ENCODE data around the gene NTNG1.

DNA sequence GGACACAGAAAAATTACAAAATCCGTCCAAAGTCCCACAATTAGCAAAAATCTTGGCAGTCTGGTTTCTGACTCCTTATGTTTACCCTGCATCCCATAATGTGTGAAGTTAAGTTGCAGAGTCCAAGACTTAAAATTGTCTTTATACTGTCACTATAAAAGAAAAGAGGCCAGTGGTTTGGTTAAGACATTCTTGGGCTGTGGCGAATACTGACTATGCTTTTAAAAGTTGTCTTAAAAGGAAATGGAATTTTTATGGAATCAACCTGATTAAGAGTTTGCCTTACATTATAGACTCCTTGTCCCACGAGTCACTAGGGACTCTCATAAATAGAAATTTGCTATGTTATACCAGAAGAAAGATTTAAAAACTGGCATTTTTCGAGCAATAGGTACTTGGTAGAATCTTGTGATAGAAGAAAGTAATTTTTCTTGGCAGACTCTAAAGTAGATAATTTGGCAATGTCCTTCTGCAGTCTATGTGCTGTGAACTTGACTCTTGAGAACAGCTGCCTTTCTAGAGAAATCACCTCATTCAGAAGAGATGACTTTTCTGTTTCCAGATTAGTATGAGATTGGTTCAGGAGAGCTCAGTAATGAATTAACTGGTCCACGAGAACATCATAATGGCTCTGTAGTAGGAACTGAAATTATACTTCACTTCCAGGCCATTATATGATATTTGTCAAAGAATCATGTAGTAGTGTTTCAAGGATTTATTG, 31.8 kb downstream of the NTNG1 start:
- TF ChIP-seq CEBPB (IDR thresholded peaks at IDR 0.05; ENCODE audit: borderline replicate concordance, low read depth, low read length) (no peak), CREM (IDR thresholded peaks at IDR 0.05) (no peak), CREM (CRISPR knock-in tag; IDR thresholded peaks at IDR 0.05) (no peak), ZNF614 (CRISPR knock-in tag; IDR thresholded peaks at IDR 0.05; ENCODE audit: borderline replicate concordance) (no peak), ZNF709 (CRISPR knock-in tag; IDR thresholded peaks at IDR 0.05) (no peak), STAT6 (CRISPR knock-in tag; IDR thresholded peaks at IDR 0.05; ENCODE audit: borderline replicate concordance) (no peak), NBN (conservative IDR thresholded peaks at IDR 0.05) (no peak), HMGXB3 (CRISPR knock-in tag; IDR thresholded peaks at IDR 0.05; ENCODE audit: borderline replicate concordance) (no peak), HCFC1 (IDR thresholded peaks at IDR 0.05; ENCODE audit: low read depth, low read length) (no peak), JUN (CRISPR knock-in tag; IDR thresholded peaks at IDR 0.05) (no peak), IKZF4 (CRISPR knock-in tag; IDR thresholded peaks at IDR 0.05; ENCODE audit: borderline replicate concordance, low read depth, not compliant biosample characterization) (no peak), MLX (CRISPR knock-in tag; IDR thresholded peaks at IDR 0.05) (no peak), SNRNP70 (IDR thresholded peaks at IDR 0.05; ENCODE audit: low read depth, low read length) (no peak)
- TF ChIP-seq, protein P1, sequence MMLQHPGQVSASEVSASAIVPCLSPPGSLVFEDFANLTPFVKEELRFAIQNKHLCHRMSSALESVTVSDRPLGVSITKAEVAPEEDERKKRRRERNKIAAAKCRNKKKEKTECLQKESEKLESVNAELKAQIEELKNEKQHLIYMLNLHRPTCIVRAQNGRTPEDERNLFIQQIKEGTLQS (CRISPR knock-in tag; IDR thresholded peaks at IDR 0.05) = no peak
